ENCODE results near the gene PRR36.
"Not testable (repeated sequence)": the region's sequence is repeated elsewhere in the genome, so short reads cannot be mapped to it uniquely, and the experiment has no call there.

DNA sequence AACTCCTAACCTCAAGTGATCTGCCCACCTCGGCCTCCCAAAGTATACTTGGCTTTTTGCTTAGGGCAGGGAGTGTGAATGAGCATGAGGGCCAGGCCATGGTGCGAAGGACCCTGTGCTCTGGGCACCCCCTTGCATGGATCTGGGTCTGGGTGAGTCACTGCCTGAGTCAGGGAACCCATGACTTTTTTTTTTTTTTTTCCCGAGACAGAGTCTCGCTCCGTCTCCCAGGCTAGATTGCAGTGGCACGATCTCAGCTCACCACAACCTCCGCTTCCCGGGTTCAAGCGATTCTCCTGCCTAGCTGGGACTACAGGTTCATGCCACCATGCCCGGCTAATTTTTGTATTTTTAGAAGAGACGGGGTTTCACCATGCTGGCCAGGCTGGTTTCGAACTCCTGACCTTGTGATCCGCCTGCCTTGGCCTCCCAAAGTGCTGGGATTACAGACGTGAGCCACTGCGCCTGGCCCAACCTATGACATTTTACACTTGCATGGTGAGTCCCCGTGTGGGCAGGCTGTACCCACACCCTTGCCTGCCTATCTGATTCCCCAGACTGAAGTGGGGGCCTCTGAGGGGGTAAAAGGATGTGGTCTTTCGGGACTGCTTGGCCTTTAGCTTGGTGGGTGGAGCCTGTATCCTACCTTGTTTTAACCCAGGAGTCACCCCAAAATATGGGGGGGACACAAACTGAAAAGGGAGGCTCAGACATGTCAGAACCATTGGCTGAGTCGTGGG, 19.3 kb upstream of the PRR36 start:
- TF ChIP-seq, protein P1, sequence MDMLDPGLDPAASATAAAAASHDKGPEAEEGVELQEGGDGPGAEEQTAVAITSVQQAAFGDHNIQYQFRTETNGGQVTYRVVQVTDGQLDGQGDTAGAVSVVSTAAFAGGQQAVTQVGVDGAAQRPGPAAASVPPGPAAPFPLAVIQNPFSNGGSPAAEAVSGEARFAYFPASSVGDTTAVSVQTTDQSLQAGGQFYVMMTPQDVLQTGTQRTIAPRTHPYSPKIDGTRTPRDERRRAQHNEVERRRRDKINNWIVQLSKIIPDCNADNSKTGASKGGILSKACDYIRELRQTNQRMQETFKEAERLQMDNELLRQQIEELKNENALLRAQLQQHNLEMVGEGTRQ (IDR thresholded peaks at IDR 0.05): not testable (repeated sequence)
- not testable (repeated sequence) for TF ChIP-seq JUNB (IDR thresholded peaks at IDR 0.05); NFE2L2 (conservative IDR thresholded peaks at IDR 0.05; ENCODE audit: low read length); RCOR1 (IDR thresholded peaks at IDR 0.05; ENCODE audit: low read depth, low read length); RAD21 (conservative IDR thresholded peaks at IDR 0.05 in 1 of 2, IDR thresholded peaks at IDR 0.05 in 1 of 2); NR3C1 (IDR thresholded peaks at IDR 0.05); HDAC2 (IDR thresholded peaks at IDR 0.05); RARB (CRISPR knock-in tag; IDR thresholded peaks at IDR 0.05); MAZ (IDR thresholded peaks at IDR 0.05; ENCODE audit: borderline replicate concordance, low read depth, low read length); RNF2 (IDR thresholded peaks at IDR 0.05; ENCODE audit: borderline replicate concordance, low read depth); ESRRA (IDR thresholded peaks at IDR 0.05; ENCODE audit: borderline replicate concordance, low read length)
- TF ChIP-seq, protein P2, sequence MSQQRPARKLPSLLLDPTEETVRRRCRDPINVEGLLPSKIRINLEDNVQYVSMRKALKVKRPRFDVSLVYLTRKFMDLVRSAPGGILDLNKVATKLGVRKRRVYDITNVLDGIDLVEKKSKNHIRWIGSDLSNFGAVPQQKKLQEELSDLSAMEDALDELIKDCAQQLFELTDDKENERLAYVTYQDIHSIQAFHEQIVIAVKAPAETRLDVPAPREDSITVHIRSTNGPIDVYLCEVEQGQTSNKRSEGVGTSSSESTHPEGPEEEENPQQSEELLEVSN (IDR thresholded peaks at IDR 0.05; ENCODE audit: borderline replicate concordance, low read depth): not testable (repeated sequence)
- TF ChIP-seq, protein P3, sequence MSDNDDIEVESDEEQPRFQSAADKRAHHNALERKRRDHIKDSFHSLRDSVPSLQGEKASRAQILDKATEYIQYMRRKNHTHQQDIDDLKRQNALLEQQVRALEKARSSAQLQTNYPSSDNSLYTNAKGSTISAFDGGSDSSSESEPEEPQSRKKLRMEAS (IDR thresholded peaks at IDR 0.05): not testable (repeated sequence)
- TF ChIP-seq, protein P4, sequence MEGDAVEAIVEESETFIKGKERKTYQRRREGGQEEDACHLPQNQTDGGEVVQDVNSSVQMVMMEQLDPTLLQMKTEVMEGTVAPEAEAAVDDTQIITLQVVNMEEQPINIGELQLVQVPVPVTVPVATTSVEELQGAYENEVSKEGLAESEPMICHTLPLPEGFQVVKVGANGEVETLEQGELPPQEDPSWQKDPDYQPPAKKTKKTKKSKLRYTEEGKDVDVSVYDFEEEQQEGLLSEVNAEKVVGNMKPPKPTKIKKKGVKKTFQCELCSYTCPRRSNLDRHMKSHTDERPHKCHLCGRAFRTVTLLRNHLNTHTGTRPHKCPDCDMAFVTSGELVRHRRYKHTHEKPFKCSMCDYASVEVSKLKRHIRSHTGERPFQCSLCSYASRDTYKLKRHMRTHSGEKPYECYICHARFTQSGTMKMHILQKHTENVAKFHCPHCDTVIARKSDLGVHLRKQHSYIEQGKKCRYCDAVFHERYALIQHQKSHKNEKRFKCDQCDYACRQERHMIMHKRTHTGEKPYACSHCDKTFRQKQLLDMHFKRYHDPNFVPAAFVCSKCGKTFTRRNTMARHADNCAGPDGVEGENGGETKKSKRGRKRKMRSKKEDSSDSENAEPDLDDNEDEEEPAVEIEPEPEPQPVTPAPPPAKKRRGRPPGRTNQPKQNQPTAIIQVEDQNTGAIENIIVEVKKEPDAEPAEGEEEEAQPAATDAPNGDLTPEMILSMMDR (IDR thresholded peaks at IDR 0.05): not testable (repeated sequence)
